ENCODE measurements around the gene GLUD2. TPM values are rescaled to one million over a fixed set of nuclear protein-coding genes. Genes with fewer than 3 reads are reported as not detected.

The GLUD2 gene
- total and polyA plus RNA-seq, 2 of the 4 experiments (the other 2 are of a cell fraction) = 0.51 to 1.6 TPM

DNA sequence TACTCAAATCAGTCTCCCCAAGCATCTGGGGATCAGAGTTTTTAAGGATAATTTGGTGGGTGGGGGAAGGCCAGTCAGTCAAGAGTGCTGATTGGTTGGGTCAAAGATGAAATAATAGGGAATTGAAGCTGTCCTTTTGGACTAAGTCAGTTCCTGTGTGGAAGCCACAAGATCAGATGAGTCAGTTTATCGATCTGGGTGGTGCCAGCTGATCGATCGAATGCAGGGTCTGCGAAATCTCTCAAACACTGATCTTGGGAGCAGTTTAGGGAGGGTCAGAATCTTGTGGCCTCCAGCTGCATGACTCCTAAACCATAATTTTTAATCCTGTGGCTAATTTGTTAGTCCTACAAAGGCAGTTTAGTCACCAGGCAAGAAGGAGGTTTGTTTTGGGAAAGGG is 17.3 kb upstream of the GLUD2 start:
- Histone ChIP-seq H3K4me3 (ENCODE audit: insufficient read depth, low read depth, low read length) (no peak overlapping the region), H3K9me3 (ENCODE audit: control insufficient read depth, insufficient read depth, low read length) (no peaks in the 10 kb centered on the region), H3K79me1 (ENCODE audit: low read depth in 1 of 2, low read length in 2 of 2) (no peaks in the 10 kb centered on the region), H2BK5ac (ENCODE audit: low read depth, low read length, poor library complexity, severe bottlenecking) (no peak overlapping the region), H2AK5ac (ENCODE audit: low read depth, low read length) (no peak overlapping the region), H2BK120ac (ENCODE audit: low read depth, low read length) (no peak overlapping the region), H3K36me3 (ENCODE audit: control insufficient read depth, insufficient read depth, low read length) (no peaks in the 10 kb centered on the region), H2AK9ac (replicated peaks; ENCODE audit: low read depth, low read length, poor library complexity) (no peak overlapping the region), H2BK15ac (ENCODE audit: low read depth, low read length) (no peak overlapping the region), H3K18ac (ENCODE audit: low read depth, low read length) (no peak overlapping the region), H3K4me1 (ENCODE audit: control insufficient read depth, insufficient read depth, low read length) (no peaks in the 10 kb centered on the region), H3K4me2 (ENCODE audit: low read depth, low read length) (no peak overlapping the region), H3K27me3 (ENCODE audit: control insufficient read depth, insufficient read depth, low read length) (no peaks in the 10 kb centered on the region), H3K23ac (ENCODE audit: low read depth, low read length) (no peak overlapping the region), H4K8ac (ENCODE audit: low read depth in 2 of 2, low read length in 2 of 2) (no peak overlapping the region), H3K14ac (replicated peaks; ENCODE audit: low read depth, low read length) (no peak overlapping the region), H2AFZ (replicated peaks; ENCODE audit: low read length, poor library complexity) (no peak overlapping the region), H4K91ac (ENCODE audit: insufficient read depth, low read depth, low read length) (no peak overlapping the region), H3K4ac (ENCODE audit: low read depth, low read length) (no peak overlapping the region), H3K9ac (ENCODE audit: low read depth, low read length) (no peak overlapping the region), H4K5ac (ENCODE audit: low read depth, low read length) (no peak overlapping the region), H3K27ac (ENCODE audit: insufficient read depth, low read length) (no peak overlapping the region), H3K9me1 (ENCODE audit: insufficient read depth, low read length) (no peaks in the 10 kb centered on the region), H4K20me1 (ENCODE audit: insufficient read depth, low read length) (no peaks in the 10 kb centered on the region), H3K56ac (ENCODE audit: extremely low read depth, insufficient read depth, low read length) (no peak overlapping the region), H2BK20ac (ENCODE audit: low read depth, low read length) (no peak overlapping the region)
- intact Hi-C loops (cut with micrococcal nuclease) (no loop called here), dilution Hi-C loops (cut with HindIII; ENCODE audit: low sequenced_read_pairs, unreplicated experiment) (no loop called here), in situ Hi-C loops (cut with MboI; ENCODE audit: low sequenced_read_pairs) (no loop called here)
- no CpG with 5 or more reads among the region's 4 CpGs for WGBS, 2 experiments (ENCODE audit: extremely low coverage in 2 of 2, insufficient read length in 1 of 2)
- ChIA-PET CTCF (no interaction called here), POLR2A (ENCODE audit: unreplicated experiment) (no interaction called here)
- no TSS peak for BruUV-seq (replicated peaks)
- no peak for ATAC-seq (ENCODE audit: low read depth)
- no peak for TF ChIP-seq NFE2L2 (IDR thresholded peaks at IDR 0.05; ENCODE audit: low read depth, low read length)
- TF ChIP-seq MAZ (IDR thresholded peaks at IDR 0.05; ENCODE audit: borderline replicate concordance, low read depth, low read length) = no peak
- no peak for TF ChIP-seq MXI1 (IDR thresholded peaks at IDR 0.05; ENCODE audit: borderline replicate concordance, low read depth, low read length)
- no peak for DNase-seq
